ENCODE measurements around the gene POLR1H.

The POLR1H gene

GRCh38 chr6:30062471-30063178, 1.6 kb downstream of the POLR1H start:
- DNase-seq = no peak

- DNase-seq = no peak
Measured at GRCh38 chr6:30063315-30063714, 2.2 kb downstream of the POLR1H start.

DNA sequence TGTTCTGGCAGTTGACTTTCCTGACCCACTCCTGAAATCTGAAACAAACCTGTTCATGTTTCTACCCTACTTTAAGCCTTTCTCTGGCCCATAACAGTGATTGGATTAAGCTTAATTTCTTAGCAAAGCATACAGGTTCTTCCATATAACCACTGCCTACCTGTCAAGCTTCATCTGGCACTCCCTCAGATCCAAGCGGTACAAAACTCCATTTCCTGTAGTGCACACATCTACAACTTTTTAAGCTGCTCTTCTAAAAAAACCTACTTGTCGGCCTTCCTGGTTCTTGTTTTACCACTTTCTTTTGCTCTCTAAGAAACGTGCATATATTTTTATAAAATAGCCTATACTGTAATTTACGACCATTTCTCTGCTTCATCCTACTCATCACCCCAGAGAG, 5.0 kb downstream of the POLR1H start:
- DNase-seq = no peak

DNA sequence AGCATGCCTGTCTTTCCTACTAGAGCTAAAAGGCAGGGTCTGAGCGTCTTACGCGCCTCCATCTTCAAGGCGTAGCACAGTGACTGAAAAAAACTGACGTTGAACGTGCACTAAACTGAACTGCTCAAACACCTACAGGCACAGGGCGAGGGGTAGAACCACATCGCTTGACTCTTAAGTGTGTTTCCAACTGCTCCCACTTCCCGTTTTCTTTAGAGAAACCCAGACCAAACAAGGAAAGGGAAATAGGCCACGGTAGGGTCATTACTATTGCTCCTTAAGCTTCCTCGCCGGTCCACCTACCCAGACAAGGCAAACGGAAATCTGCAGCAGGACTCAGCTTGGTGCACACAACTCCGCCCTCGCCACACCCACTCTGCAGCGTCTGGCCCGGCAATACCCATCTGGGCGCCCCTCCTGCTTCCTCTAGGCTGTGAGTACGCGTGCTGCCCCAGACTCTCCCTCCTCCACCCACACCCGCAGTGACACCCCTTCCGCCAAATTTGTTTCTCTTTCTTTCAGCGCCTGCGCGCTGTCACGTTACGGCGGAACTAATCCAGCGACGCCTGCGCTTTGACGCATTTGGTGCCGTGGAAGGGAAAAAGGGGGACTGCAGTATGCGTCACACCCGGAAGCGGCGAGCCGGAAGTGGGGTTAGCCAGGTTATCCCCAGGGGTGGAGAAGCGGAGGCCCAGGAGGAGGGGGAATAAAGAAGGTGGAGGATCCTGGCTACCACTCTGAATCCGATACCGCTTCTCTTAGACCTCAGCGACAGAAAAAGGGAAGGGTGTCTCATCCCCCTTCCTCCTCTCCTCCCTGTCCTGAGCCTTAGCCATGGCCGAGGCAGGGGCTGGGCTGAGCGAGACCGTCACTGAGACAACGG, 5.8 kb downstream of the POLR1H start, which contains the start of gene PPP1R11:
Gene PPP1R11 (plus strand): TSS at position 622 of the 883 bp plus-strand sequence. CDS start 213 bp downstream, at position 835.
- peak; percentile 99 for DNase-seq

DNA sequence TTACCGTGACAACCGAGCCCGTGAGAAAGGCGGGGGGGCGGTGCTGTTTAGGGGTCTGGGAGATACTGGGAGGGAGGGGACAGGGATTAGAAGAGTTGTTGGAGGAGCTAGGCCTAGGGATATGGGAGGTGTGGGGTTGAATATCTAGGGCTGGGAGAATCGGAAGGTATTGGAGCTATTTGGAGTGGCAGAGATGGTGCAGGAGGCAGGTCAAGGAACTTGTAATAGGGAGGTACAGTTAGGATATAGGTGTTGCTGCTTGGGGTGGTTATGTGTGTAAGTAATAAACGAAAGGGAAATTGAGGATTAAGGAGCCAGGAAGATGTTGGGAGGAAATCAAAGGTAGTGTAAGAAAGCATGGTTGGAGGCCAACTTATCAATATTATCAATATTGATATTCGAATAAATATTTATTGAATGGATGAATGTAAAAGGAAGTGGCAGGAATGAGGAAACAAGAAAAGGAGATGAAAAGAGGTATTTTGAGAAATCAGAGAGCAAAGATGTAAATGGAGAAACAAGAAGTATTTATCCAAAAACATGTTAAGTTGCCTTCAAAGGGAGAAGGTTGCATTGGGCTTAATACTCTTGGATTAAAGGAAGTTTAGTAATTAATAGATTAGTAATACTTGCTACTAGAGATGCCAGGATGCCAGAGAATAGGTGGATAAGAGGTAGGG, 6.5 kb downstream of the POLR1H start:
- no peak for DNase-seq

- no peak for DNase-seq
Measured at GRCh38 chr6:30071081-30071818, 10.2 kb downstream of the POLR1H start.

DNA sequence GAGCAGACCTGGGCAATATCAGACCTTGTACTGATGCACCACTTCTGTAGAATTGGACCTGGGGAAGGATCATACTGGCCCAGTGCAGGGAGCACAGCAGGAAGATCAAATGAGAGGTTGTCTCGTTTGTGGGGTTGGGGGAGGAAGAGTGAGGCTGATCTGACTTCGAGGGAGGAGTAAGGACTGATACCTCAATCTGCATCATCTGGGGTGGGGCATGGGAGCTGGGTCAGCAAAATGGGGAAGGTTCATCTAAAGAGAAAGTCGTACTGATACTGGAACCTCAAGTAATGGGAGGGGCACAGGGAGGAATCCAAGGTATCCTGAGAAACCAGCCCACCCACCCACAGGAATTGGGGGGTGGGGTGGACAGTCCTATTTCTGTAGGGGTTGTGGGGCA, 10.8 kb downstream of the POLR1H start:
- DNase-seq = no peak

GRCh38 chr6:30073489-30074235, 12.6 kb downstream of the POLR1H start:
- no peak for DNase-seq

GRCh38 chr6:30074331-30075093, 13.4 kb downstream of the POLR1H start:
- DNase-seq = no peak

- DNase-seq = no peak
Measured at GRCh38 chr6:30075094-30075789, 14.2 kb downstream of the POLR1H start, which contains the start of gene RNF39. RNF39 (minus strand) TSS chr6:30075769; CDS start chr6:30075585, 184 bp downstream.

- no peak for DNase-seq
Measured at GRCh38 chr6:30075790-30076732, 15.0 kb downstream of the POLR1H start.

GRCh38 chr6:30077218-30077617, 16.2 kb downstream of the POLR1H start:
- no peak for DNase-seq

- DNase-seq = no peak
Measured at GRCh38 chr6:30087876-30088275, 26.8 kb downstream of the POLR1H start.

DNA sequence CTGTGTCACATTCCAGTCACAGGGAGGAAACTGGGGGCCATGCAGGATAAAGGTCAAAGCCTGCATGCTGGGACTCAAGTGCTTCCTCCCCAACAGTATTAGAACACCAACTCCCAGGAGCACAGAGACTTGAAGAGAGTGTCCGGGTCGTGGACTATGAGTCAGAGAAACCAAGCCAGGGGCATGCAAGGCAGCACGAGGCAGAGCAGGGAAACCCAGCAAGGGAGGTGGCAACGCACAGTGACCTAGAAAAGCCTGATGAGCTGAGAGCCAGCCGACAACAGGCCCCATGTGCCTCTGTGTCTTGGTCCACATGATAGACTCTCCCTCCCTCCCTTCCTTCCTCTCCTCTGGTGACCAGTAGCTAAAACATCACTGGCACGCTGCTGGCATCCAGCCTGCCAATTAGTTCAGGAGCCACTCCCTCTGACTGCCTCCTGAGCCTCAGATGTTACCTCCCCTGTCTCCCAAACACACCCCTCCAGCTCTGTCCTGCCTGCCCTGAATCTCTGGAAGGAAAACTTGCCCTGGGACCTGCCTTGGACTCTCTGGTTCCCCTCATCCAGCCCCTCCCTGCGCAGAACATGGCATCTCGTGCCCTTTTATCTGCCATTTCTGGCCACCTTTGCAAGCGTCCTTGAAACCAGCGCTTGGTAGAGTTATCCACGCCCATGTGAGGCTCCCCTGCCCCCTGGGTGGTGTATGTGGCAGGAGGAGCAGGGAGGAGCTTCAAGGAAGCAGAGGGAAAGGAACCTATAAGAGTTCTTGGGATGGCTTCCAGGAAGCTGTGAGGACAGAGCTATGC, 30.7 kb downstream of the POLR1H start:
- peak; percentile 80 for DNase-seq

- DNase-seq = no peak
Measured at GRCh38 chr6:30092852-30093543, 31.9 kb downstream of the POLR1H start.

- DNase-seq = peak; percentile 30
Measured at GRCh38 chr6:30093951-30094661, 33.0 kb downstream of the POLR1H start.

DNA sequence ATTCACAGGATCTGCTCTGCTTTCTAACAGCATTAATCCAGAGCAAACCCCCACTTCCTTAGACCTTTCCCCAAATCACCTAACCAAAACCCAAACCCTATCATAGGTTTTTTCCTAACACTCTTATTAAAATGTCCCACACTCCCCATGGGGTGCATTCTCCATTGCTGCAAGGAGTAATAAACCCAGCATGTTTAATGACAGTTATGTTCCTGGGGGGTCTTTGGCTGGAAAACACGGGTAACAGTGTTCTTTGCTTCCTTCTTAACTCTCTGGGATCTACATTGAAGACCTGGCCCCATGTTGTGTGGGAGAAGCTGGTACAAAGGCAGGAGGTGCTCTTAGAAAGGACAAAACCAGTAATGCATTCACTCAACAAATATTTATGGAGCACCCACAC, 35.8 kb downstream of the POLR1H start:
- DNase-seq = no peak
